Breast epithelium (tissue), 4 donors: ENCODE results near the gene GPHN. TPM values are rescaled to one million over a fixed set of nuclear protein-coding genes. Genes with fewer than 3 reads are reported as not detected.
"Not testable (repeated sequence)": the region's sequence is repeated elsewhere in the genome, so short reads cannot be mapped to it uniquely, and the experiment has no call there.

Experiments
- DNase-seq, 2 donors: peaks; one replicate each; pipeline ENCODE4 v3.0.0-alpha.2; 2019; ENCODE audit warnings: low spot score in 2 of 2
- H3K27ac ChIP-seq, 2 donors: fragments of 200-600 bp; sonication (generic) in 1 of 2; one replicate each; pipeline ENCODE4 v1.5.1; 2016 to 2019; ENCODE audit warnings: mild to moderate bottlenecking in 1 of 2
- H3K27me3 ChIP-seq, 2 donors: fragments of 200-600 bp; sonication (generic) in 1 of 2; one replicate each; pipeline versions ENCODE4 v1.5.1 to v1.6.0; 2017 to 2019; ENCODE audit warnings: control low read depth in 1 of 2, mild to moderate bottlenecking in 1 of 2
- H3K36me3 ChIP-seq: fragments of 200-600 bp; one replicate; pipeline ENCODE4 v1.5.1; 2019
- H3K4me1 ChIP-seq, 2 donors: fragments of 200-600 bp; sonication (generic); one replicate each; pipeline ENCODE4 v1.5.1; 2016 to 2019; ENCODE audit warnings: control low read depth in 1 of 2
- H3K4me3 ChIP-seq, 3 donors: fragments of 200-600 bp; sonication (generic); 1 replicate in 2 of 3; 2 replicates in 1 of 3; pipeline ENCODE4 v1.5.1; 2016 to 2019; ENCODE audit warnings: mild to moderate bottlenecking in 3 of 3, moderate library complexity in 2 of 3
- H3K9me3 ChIP-seq, 2 donors: fragments of 200-600 bp; sonication (generic) in 1 of 2; one replicate each; pipeline ENCODE4 v1.5.1; 2016 to 2019; ENCODE audit warnings: control low read depth in 1 of 2
- CTCF ChIP-seq, 3 donors: fragments of 450-650 bp; IDR thresholded peaks; one replicate each; pipeline ENCODE4 v1.5.1; 2016 to 2017; ENCODE audit warnings: antibody characterized with exemption in 3 of 3, mild to moderate bottlenecking in 3 of 3, moderate library complexity in 3 of 3
- POLR2A ChIP-seq: fragments of 450-650 bp; IDR thresholded peaks from one replicate; pipeline ENCODE4 v1.6.1; 2016; ENCODE audit warnings: antibody characterized with exemption, mild to moderate bottlenecking, moderate library complexity
- POLR2AphosphoS5 ChIP-seq, 3 donors: sonication (generic); formaldehyde crosslinking; IDR thresholded peaks; one replicate each; pipeline ENCODE4 v1.6.1; 2017; ENCODE audit warnings: antibody characterized with exemption in 3 of 3
- intact Hi-C: fragments of 100-400 bp; cut with DNase I; formaldehyde crosslinking; loops from one replicate; pipeline ENCODE4 v1.15.1; 2023; ENCODE audit warnings: low total_unique reads
- total RNA-seq, 3 donors: library from RNA; depleted of rRNA; stranded (reverse); fragments of >200 nt; gene quantifications; one replicate each; pipeline ENCODE4 v1.1.0, GENCODE V29; 2016

The GPHN gene
- total RNA-seq, 3 donors from 2014 or later, result 20.9 to 39.0 (median 24.9) TPM

GRCh38 chr14:66815687-66816086 lies 307.7 kb downstream of the GPHN start:
- no peak overlapping the region for H3K27ac ChIP-seq
- TF ChIP-seq POLR2AphosphoS5 (IDR thresholded peaks at IDR 0.05) (no peak), POLR2A (no peak), CTCF (IDR thresholded peaks at IDR 0.05) (no peak)
- peaks cover 8 to 17% of the 10 kb centered on the region in 2 donors for H3K9me3 ChIP-seq
- H3K4me1 ChIP-seq, result no peaks in the 10 kb centered on the region
- intact Hi-C loops, result no loop called here
- H3K27me3 ChIP-seq, result no peaks in the 10 kb centered on the region
- no peak for DNase-seq
- no peak overlapping the region for H3K4me3 ChIP-seq
- no peaks in the 10 kb centered on the region for H3K36me3 ChIP-seq

GRCh38 chr14:66824251-66824650 lies 316.3 kb downstream of the GPHN start:
- no peak for DNase-seq
- no peak for TF ChIP-seq CTCF (IDR thresholded peaks at IDR 0.05)
- TF ChIP-seq POLR2AphosphoS5 (IDR thresholded peaks at IDR 0.05), result no peak
- no peak overlapping the region for H3K4me3 ChIP-seq

GRCh38 chr14:66827182-66827581 lies 319.2 kb downstream of the GPHN start:
- no peak overlapping the region for H3K4me3 ChIP-seq
- intact Hi-C loops, result no loop called here
- no peak for DNase-seq
- TF ChIP-seq CTCF (IDR thresholded peaks at IDR 0.05) (no peak), POLR2AphosphoS5 (IDR thresholded peaks at IDR 0.05) (no peak), POLR2A (no peak)
- H3K36me3 ChIP-seq, result no peaks in the 10 kb centered on the region
- H3K4me1 ChIP-seq, result no peaks in the 10 kb centered on the region
- H3K9me3 ChIP-seq, result no peaks in the 10 kb centered on the region
- no peak overlapping the region for H3K27ac ChIP-seq
- H3K27me3 ChIP-seq, result no peaks in the 10 kb centered on the region

More at GRCh38 chr14:66824251-66824650, 316.3 kb downstream of the GPHN start:
- Histone ChIP-seq H3K4me1 (no peaks in the 10 kb centered on the region), H3K27me3 (no peaks in the 10 kb centered on the region), H3K9me3 (no peaks in the 10 kb centered on the region), H3K27ac (no peak overlapping the region), H3K36me3 (no peaks in the 10 kb centered on the region)
- intact Hi-C loops, result no loop called here

- DNase-seq, result no peak
- intact Hi-C loops, result no loop called here
- H3K36me3 ChIP-seq, result no peaks in the 10 kb centered on the region
- H3K4me3 ChIP-seq, result no peak overlapping the region
- no peaks in the 10 kb centered on the region for H3K9me3 ChIP-seq
- no peak overlapping the region for H3K27ac ChIP-seq
- TF ChIP-seq CTCF (IDR thresholded peaks at IDR 0.05), result no peak
- TF ChIP-seq POLR2AphosphoS5 (IDR thresholded peaks at IDR 0.05), result no peak
- no peak for TF ChIP-seq POLR2A
- H3K27me3 ChIP-seq, result no peaks in the 10 kb centered on the region
- H3K4me1 ChIP-seq, result no peaks in the 10 kb centered on the region
These were observed 323.2 kb downstream of the GPHN start for GRCh38 chr14:66831173-66831572.

- no peaks in the 10 kb centered on the region for H3K4me1 ChIP-seq
- H3K4me3 ChIP-seq, result no peak overlapping the region
- intact Hi-C loops, result no loop called here
- H3K36me3 ChIP-seq, result no peaks in the 10 kb centered on the region
- H3K27ac ChIP-seq, result no peak overlapping the region
- no peaks in the 10 kb centered on the region for H3K9me3 ChIP-seq
- DNase-seq, result no peak
- H3K27me3 ChIP-seq, result no peaks in the 10 kb centered on the region
- TF ChIP-seq POLR2A (no peak), POLR2AphosphoS5 (IDR thresholded peaks at IDR 0.05) (no peak), CTCF (IDR thresholded peaks at IDR 0.05) (no peak)
These were observed 325.9 kb downstream of the GPHN start for GRCh38 chr14:66833816-66834215.

GRCh38 chr14:66837436-66837835 lies 329.5 kb downstream of the GPHN start:
- H3K4me3 ChIP-seq, H3K27ac ChIP-seq, DNase-seq, intact Hi-C loops, H3K27me3 ChIP-seq, H3K4me1 ChIP-seq, H3K36me3 ChIP-seq, H3K9me3 ChIP-seq: not testable (repeated sequence)
